ES-I3 (cell line): ENCODE measurements around the gene CD164L2.
"Not testable (repeated sequence)": the region's sequence is repeated elsewhere in the genome, so short reads cannot be mapped to it uniquely, and the experiment has no call there.

Experiments used
- H3K36me3 ChIP-seq: 2 replicates; pipeline ENCODE4 v1.6.1; 2013; ENCODE audit warnings: mild to moderate bottlenecking, low read length, control low read depth, moderate library complexity; ENCODE audit not compliant: insufficient read depth
- H3K4me1 ChIP-seq: 2 replicates; pipeline ENCODE4 v1.6.1; 2013; ENCODE audit warnings: mild to moderate bottlenecking, control low read depth, low read length; ENCODE audit not compliant: insufficient read depth
- H3K9ac ChIP-seq: 2 replicates; pipeline ENCODE4 v1.6.1; 2013; ENCODE audit warnings: low read depth, mild to moderate bottlenecking, low read length, moderate library complexity
- H3K9me3 ChIP-seq: 2 replicates; pipeline ENCODE4 v1.6.1; 2013; ENCODE audit warnings: mild to moderate bottlenecking, low read length, moderate library complexity; ENCODE audit not compliant: control insufficient read depth, insufficient read depth

CD164L2 gene

DNA sequence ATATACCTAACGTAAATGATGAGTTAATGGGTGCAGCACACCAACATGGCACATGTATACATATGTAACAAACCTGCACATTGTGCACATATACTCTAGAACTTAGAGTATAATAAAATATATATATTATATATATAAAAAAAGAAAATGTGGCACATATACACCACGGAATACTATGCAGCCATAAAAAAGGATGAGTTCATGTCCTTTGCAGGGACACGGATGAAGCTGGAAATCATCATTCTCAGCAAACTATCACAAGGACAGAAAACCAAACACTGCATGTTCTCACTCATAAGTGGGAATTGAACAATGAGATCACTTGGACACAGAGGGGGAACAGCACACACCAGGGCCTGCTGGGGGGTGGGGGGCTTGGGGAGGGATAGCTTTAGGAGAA lies 1.7 kb upstream of the CD164L2 start:
- H3K9me3 ChIP-seq, H3K36me3 ChIP-seq, H3K4me1 ChIP-seq, H3K9ac ChIP-seq: not testable (repeated sequence)

- no peaks in the 10 kb centered on the region for H3K9me3 ChIP-seq
- no peaks in the 10 kb centered on the region for H3K36me3 ChIP-seq
- H3K4me1 ChIP-seq: no peaks in the 10 kb centered on the region
- H3K9ac ChIP-seq: peak overlapping the region; percentile 37; the same call in 1 of the 2 replicates
Observed at GRCh38 chr1:27383661-27384060, 528 bp upstream of the CD164L2 start.

GRCh38 chr1:27381969-27382762 lies 967 bp downstream of the CD164L2 start:
- Histone ChIP-seq H3K4me1 (no peaks in the 10 kb centered on the region), H3K36me3 (no peaks in the 10 kb centered on the region), H3K9ac (no peak overlapping the region), H3K9me3 (no peaks in the 10 kb centered on the region)

DNA sequence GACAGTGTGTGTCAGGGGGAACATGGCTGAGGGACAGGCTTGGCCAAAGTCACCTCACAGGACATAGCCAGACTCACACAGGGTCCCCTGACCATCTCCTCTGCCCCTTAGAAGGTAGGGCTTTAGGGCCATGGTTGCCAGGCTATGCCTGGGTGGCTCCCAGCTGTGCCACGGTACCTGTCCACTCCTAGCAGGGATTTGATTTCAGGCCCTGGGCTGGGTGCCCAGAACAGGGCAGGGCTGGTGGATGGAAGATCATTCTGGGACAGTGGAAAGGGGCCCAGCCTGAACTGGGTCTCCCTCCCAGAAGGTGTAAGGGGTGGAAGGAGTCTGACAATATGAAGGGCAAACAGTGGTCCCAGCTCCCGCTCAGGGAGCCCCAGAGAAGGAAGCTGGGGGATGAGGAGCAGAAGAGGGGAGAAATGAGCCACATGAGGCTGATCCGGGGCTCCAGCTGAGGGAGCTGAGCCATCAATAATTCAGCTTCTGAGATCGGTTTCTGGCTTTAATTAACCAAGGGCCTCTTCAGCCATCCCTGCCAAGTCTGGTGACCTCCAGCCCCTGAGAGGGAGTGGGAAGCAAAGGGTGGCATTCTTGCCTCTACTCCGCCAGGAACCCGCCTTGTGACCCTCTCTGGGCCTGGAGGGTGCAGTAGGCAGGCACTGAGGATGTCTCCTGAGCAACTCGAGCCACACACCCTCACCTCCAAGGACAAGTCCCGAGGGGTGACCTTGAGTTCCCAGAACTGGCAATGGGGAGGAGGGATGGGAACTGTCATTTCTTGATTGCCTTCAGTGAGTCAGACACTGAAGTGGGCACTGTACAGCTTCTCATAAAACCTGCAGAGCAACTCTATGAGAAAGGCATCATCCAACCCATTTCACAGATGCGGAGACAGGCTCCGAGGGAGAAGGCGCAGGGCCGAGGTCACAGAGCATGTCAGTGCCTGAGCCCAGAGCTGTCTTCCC lies 2.1 kb downstream of the CD164L2 start:
- Histone ChIP-seq H3K9ac (no peak overlapping the region), H3K9me3 (no peaks in the 10 kb centered on the region), H3K36me3 (no peaks in the 10 kb centered on the region), H3K4me1 (no peaks in the 10 kb centered on the region)

DNA sequence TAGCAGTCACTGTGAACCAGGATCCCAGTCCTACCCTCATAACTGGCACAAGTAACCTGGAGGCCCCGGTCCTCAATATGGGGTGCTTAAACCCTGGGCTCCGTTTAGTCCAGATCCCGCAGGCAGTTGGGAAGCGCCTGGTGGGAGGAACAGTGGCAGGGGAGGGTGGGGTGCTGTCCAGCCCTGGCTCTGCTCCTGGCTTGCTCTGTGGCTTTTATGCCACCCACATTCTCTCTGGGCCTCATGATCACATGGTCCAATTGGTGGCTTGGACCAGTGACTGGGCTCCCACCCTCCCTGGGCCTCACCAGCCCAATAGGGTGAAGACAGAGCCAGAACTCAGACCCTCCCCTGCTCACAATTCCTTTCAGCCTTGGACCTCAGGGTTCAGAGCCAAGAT lies 2.9 kb downstream of the CD164L2 start:
- Histone ChIP-seq H3K36me3 (no peaks in the 10 kb centered on the region), H3K4me1 (no peaks in the 10 kb centered on the region), H3K9ac (no peak overlapping the region), H3K9me3 (no peaks in the 10 kb centered on the region)

DNA sequence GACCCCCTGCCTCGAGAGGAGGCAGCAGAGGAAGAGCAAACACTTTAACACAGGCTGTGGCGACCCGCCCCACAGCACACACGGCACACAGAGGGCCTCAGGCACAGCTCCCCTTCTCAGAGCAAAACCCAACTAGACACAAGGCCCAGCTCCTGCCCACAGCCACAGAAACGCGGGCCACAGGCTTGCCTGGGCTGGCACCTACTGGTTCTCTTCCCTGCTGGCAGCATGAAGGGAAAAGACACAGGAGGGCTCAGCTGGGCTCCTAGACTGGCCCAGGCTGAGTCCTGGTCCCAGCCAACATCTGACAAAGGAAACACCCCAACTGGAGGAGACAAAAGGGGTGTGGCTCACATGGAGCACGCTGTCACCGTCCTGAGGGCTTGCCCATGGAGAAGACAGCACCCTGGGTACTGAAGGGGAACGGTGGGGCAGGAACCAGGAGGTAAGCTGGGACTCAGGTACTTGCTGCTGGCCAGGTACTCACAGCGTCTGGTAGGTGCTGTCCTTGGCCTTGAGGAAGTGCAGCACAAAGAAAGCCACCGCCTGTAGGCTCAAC lies 3.5 kb downstream of the CD164L2 start:
- Histone ChIP-seq H3K4me1 (no peaks in the 10 kb centered on the region), H3K9ac (no peak overlapping the region), H3K36me3 (no peaks in the 10 kb centered on the region), H3K9me3 (no peaks in the 10 kb centered on the region)

GRCh38 chr1:27377760-27378495 lies 5.2 kb downstream of the CD164L2 start:
- Histone ChIP-seq H3K9ac (no peak overlapping the region), H3K9me3 (no peaks in the 10 kb centered on the region), H3K4me1 (no peaks in the 10 kb centered on the region), H3K36me3 (no peaks in the 10 kb centered on the region)

DNA sequence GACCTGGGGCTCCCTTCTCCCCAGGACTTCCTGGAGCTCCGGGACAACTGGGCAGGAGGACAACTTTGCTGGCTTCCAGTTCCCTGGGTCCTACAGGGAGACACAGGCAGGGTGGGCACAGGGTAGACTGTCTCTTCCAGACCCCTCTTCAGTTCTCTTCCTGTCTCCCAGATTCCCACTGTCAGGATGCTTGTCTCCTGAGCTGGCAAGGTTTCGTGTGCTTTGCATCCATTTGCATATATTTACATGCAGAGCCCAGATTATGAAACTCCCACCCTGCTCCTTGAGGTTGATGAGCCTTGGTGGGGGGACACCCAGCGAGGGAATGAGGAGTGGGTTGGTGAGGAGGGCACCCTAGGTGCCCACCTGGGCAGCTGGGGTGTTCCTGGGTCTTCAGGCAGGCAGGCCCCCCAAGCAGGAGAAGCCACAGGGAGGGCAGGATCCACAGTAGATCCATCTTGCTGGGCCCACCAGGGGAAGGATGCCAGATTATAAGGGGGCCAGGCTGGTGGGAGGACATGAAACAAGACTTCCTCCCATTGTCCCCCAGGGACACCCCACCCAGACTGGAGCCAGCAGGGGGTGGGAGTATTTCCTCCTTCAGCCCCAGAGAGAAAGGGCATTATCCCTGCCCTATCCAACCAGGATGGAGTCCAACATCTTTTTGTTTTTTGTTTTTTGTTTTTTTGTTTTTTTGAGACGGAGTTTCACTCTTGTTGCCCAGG lies 8.6 kb downstream of the CD164L2 start, which contains the start of gene FCN3:
TSS of gene FCN3 (minus strand) at position 463 of the 725 bp plus-strand sequence. CDS start at position 457, 6 bp downstream.
- Histone ChIP-seq H3K9ac (no peak within 1 kb of the TSS), H3K9me3 (no peaks in the 10 kb centered on the region), H3K4me1 (no peaks in the 10 kb centered on the region; the same call in 1 of the 2 replicates), H3K36me3 (no peaks in the 10 kb centered on the region)

DNA sequence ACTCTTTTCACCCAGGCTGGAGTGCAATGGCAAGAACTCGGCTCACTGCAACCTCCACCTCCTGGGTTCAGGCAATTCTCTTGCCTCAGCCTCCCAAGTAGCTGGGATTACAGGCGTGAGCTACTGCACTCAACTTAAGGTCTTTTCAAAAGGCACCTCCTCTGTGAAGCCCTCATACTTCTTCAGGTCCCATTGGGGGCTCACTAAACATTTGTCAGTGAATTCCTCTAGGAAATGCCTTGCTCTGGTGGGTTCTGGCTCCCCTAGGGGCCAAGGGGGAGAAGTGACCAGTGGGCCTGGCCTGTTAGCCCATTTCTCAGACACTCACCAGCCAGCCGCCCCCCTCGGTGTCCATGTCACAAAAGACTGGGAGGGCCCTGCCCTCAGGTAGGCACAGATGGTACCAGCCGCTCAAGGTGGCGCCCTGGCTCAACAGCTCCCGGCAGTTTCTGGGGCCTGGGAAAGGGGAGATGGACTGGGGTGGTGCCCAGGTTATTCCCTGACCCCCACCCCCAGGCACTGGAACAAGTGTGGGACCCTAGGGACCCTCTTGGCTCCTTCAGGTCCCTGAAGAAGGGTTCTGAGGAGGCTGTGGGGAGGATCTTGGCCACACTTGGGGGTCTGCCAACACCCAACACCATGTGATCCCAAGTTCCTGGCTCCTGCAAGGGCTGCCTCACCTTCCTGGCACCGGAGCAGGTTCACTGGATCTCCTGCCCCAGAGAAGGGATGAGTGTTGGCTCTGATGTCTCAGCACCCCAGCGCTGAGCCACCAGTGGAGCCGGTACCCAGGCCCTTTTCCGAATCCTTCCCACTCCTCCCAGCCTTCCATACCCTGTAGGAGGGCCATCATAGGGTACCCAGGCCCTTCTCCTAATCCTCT lies 10.1 kb downstream of the CD164L2 start:
- Histone ChIP-seq H3K9me3 (no peaks in the 10 kb centered on the region), H3K36me3 (no peaks in the 10 kb centered on the region), H3K4me1 (no peaks in the 10 kb centered on the region; the same call in 1 of the 2 replicates), H3K9ac (no peak overlapping the region)

- Histone ChIP-seq H3K4me1 (peaks cover 3% of the 10 kb centered on the region; the same call in 1 of the 2 replicates), H3K9me3 (no peaks in the 10 kb centered on the region), H3K9ac (no peak overlapping the region), H3K36me3 (no peaks in the 10 kb centered on the region)
Observed at GRCh38 chr1:27372022-27372807, 10.9 kb downstream of the CD164L2 start.

DNA sequence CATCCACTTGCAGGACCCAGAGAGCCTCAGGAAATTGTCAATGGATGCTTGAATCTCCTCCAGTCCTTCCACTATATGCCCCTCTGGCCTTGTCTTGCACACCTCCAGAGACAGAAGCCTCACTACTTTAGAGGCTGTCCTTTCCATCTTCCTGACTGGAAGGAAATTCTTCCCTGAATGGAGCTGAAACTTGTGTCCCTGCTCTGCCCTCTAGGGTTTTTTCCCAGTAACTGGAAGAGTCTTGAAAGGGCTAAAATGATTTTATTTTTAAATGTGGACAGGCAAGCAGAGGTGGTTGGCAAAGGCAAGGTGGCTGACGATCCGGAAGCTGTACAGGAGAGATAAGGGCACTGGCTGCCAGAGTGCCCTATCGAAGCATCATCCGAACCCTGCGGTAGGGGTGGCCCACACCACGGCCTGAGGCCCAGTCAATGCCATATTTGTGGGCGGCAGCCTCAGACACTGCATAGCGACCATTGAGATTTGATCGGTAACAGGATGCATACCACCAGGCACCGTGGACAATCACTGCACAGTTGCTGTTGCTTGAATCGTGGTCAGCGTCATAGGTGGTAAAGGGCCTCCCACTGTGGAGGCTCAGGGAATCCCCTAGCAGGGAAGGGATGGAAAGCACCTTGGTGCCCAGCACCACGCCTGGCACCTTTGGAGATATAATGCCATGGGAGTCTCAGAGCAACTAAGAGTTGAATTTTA lies 14.1 kb downstream of the CD164L2 start:
- no peak overlapping the region for H3K9ac ChIP-seq
- peaks cover 16% of the 10 kb centered on the region for H3K4me1 ChIP-seq
- no peaks in the 10 kb centered on the region for H3K36me3 ChIP-seq
- no peaks in the 10 kb centered on the region for H3K9me3 ChIP-seq
